Measurements from ENCODE around the gene CPAMD8. TPM values are rescaled to one million over a fixed set of nuclear protein-coding genes. Genes with fewer than 3 reads are reported as not detected.

Gene CPAMD8
- total and polyA plus RNA-seq, 9 of the 15 experiments (the other 6 are each of a cell fraction or from before 2014, with no cell fraction given), result 0.20 to 2.1 (median 1.3) TPM

- TF ChIP-seq SP1 (CRISPR knock-in tag; IDR thresholded peaks at IDR 0.05) (no peak; the same call in 1 of the 2 replicates), ESRRA (IDR thresholded peaks at IDR 0.05; ENCODE audit: borderline replicate concordance, low read depth) (no peak), RNF219 (CRISPR knock-in tag; IDR thresholded peaks at IDR 0.05) (no peak), FOXA3 (CRISPR knock-in tag; conservative IDR thresholded peaks at IDR 0.05 in 1 of 2, IDR thresholded peaks at IDR 0.05 in 1 of 2) (no peak), SMC3 (conservative IDR thresholded peaks at IDR 0.05; ENCODE audit: insufficient read depth, low read depth, low read length) (no peak), SRSF1 (IDR thresholded peaks at IDR 0.05; ENCODE audit: low read depth, low read length) (no peak), MED1 (CRISPR knock-in tag; IDR thresholded peaks at IDR 0.05; ENCODE audit: borderline replicate concordance) (no peak), WHSC1 (IDR thresholded peaks at IDR 0.05; ENCODE audit: low read length) (no peak), L3MBTL2 (IDR thresholded peaks at IDR 0.05) (peak; percentile 56), ATF4 (CRISPR knock-in tag; IDR thresholded peaks at IDR 0.05) (no peak), RUNX1 (IDR thresholded peaks at IDR 0.05; ENCODE audit: low read depth) (0 out of 2 replicates have a peak, but pooled peaks have one; percentile 6), RCOR1 (IDR thresholded peaks at IDR 0.05; ENCODE audit: borderline replicate concordance in 1 of 2, low read depth in 2 of 2, low read length in 2 of 2) (no peak), ZNF75A (CRISPR knock-in tag; IDR thresholded peaks at IDR 0.05) (no peak), IRF1 (CRISPR knock-in tag; IDR thresholded peaks at IDR 0.05; ENCODE audit: borderline replicate concordance) (no peak), KLF13 (tag; IDR thresholded peaks at IDR 0.05; ENCODE audit: borderline replicate concordance, low read depth) (peak; percentile 39; the same call in 1 of the 2 replicates), LARP7 (IDR thresholded peaks at IDR 0.05) (no peak), UBTF (IDR thresholded peaks at IDR 0.05; ENCODE audit: borderline replicate concordance in 1 of 2, low read depth in 2 of 2, low read length in 2 of 2) (peak in 1 of 2 experiments; percentile 78; a peak in 2 of 4 replicates), PHB2 (IDR thresholded peaks at IDR 0.05; ENCODE audit: low read depth) (no peak), RAD51 (IDR thresholded peaks at IDR 0.05; ENCODE audit: borderline replicate concordance, low read depth) (no peak), TOE1 (IDR thresholded peaks at IDR 0.05; ENCODE audit: borderline replicate concordance) (no peak), TOE1 (CRISPR knock-in tag; IDR thresholded peaks at IDR 0.05; ENCODE audit: borderline replicate concordance, low read depth) (no peak)
Observed at GRCh38 chr19:16896146-16897028, 130.2 kb downstream of the CPAMD8 start (continued).
